KOPT-K1 (cell line): ENCODE measurements around the gene C6orf52.

Experiments
- H3K27ac ChIP-seq: fragments of 200-600 bp; sonication (generic); 2 replicates; pipeline ENCODE4 v1.5.1; 2016; ENCODE audit warnings: antibody characterized with exemption, mild to moderate bottlenecking, low read depth, low read length; ENCODE audit not compliant: poor library complexity, severe bottlenecking
- H3K36me3 ChIP-seq: fragments of 200-600 bp; sonication (generic); 2 replicates; pipeline ENCODE4 v1.5.1; 2017; ENCODE audit warnings: antibody characterized with exemption, mild to moderate bottlenecking, low read length, moderate library complexity; ENCODE audit not compliant: insufficient read depth
- H3K9me3 ChIP-seq: fragments of 200-600 bp; sonication (generic); 2 replicates; pipeline ENCODE4 v1.5.1; 2017; ENCODE audit warnings: antibody characterized with exemption, low read length, mild to moderate bottlenecking; ENCODE audit not compliant: insufficient read depth, poor library complexity, severe bottlenecking

The C6orf52 gene

DNA sequence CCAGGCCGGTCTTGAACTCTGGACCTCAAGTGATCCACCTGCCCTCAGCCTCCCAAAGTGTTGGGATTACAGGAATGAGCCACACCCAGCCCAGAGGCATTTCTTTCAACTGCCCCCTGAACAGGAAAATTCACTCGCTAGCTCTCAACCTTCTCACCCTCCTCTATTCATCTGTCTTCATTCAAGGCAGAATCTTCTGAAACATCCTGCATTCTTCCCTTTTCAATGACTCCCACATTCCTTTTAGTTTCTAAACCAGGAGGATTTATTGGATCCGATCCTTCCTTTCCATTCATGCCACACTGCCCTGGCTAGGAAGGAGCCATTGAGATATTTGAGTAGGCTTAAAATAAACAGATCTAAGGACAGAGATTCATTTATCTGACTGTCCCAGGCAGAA, 52.9 kb downstream of the C6orf52 start:
- Histone ChIP-seq H3K27ac (no peak overlapping the region), H3K36me3 (no peaks in the 10 kb centered on the region), H3K9me3 (no peaks in the 10 kb centered on the region)

DNA sequence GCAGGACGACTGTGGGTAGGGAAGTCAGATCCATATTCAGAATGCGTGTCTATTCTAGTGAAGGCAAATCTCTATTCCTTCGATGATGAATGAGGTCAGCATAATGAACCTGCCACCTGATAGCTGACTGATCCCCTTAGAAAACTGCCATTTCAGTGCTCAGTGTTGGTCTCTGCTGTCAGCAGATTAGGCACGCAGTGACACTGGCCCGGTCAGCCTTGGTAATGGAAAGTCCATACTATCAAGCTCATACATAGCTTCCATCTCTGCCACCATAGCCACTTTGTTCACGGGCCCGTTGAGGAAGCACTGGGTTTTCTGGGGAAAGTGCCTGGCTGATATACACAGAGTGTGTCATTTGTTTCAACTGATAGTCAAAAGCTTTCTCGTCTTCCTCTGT, 54.0 kb downstream of the C6orf52 start:
- H3K27ac ChIP-seq = no peak overlapping the region
- no peaks in the 10 kb centered on the region for H3K36me3 ChIP-seq
- H3K9me3 ChIP-seq = no peaks in the 10 kb centered on the region

DNA sequence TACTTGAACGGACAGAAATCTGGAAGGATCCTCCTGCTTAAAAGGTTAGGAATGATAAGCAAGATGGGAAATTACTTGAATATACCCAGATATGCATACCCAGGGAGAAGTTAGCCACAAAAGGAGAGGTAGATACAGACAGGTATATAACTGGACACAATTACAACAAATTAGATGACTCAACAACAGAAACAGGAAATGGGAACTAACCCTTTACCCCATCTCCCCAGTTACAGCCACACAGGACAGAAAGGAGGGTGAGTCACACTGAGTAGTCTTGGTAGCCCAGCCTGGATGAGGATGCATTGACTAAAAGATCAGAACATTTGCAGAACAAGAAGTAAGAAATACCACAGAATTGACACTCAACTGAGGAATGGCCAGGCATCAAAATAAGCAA, 61.2 kb downstream of the C6orf52 start:
- Histone ChIP-seq H3K27ac (no peak overlapping the region), H3K9me3 (no peaks in the 10 kb centered on the region), H3K36me3 (no peaks in the 10 kb centered on the region)

DNA sequence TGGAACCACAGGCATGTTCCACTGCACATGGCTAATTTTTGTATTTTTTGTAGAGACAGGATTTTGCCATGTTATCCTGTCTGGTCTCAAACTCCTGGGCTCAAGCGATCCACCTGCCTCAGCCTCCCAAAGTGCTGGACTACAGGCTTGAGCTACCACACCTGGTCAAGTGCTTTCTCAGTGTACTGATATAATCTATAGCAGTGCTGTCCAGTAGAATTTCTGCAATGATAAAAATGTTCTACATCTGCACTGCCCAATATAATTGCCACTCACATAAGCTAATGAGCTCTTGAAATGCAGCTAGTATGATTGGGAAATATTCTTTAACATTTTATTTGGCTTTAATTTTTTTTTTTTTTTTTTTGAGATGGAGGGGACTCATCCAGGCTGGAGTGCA, 64.2 kb downstream of the C6orf52 start:
- no peaks in the 10 kb centered on the region for H3K9me3 ChIP-seq
- H3K27ac ChIP-seq = no peak overlapping the region
- H3K36me3 ChIP-seq = no peaks in the 10 kb centered on the region

DNA sequence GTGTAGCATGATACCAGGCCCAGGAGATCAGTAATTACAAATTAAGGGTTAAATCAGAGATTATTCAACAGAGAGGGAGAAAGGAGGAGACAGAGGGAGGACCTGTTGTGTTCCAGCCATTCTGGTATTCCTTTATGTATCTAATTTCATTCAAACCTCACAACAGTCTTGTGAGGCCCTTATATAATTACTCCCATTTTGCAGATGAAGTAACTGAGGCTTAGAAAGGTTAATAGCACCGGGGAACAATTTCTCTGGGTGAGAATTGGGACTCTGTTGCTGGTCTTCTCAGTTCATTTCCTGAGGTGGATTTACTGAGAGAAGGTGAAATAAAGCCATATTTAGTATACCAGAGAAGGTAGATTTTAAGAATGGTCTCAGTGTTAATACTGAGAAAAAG, 66.6 kb downstream of the C6orf52 start:
- Histone ChIP-seq H3K9me3 (peaks cover 5% of the 10 kb centered on the region), H3K36me3 (no peaks in the 10 kb centered on the region), H3K27ac (no peak overlapping the region)

DNA sequence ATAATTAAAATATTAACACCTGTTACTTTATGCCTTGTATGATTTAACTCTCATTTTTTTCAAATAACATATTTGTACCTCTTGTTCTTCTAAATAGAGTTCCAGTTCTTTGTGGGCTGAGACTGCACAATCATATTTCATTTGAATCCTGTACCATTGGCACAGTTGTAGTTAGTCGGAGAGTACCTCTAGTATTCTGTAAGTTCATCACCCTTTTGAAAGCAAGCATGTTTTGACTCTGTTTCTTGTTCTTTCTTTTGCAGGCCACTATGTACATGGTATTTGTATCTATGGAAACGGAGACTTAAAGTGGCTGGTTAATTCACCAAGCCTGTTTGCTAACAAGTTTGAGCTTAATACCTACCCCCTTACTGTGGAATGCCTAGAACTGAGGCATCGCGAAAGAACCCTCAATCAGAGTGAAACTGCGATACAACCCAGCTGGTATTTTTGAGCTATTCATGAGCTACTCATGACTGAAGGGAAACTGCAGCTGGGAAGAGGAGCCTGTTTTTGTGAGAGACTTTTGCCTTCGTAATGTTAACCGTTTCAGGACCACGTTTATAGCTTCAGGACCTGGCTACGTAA, 68.2 kb downstream of the C6orf52 start:
- no peaks in the 10 kb centered on the region for H3K36me3 ChIP-seq
- no peak overlapping the region for H3K27ac ChIP-seq
- H3K9me3 ChIP-seq = peaks cover 5% of the 10 kb centered on the region

DNA sequence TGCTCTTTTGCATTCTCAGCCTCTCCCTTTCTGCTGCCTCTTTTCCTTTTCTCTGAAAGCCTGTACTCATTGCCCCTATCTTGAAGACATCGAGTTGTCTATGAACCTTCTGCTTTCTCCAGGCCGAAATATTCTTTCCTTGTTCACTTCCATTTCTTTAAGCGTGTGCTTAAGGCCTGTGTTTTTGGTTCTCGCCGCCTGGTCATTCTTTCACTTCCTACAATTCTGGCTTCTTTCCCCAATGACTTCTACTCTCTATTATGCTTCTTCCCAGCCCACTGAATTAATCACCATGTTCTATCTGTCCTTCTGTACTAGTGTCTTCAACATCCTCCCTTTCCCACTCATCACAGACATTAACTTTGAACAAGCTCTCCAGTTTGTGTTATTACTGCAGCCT, 69.6 kb downstream of the C6orf52 start:
- Histone ChIP-seq H3K36me3 (no peaks in the 10 kb centered on the region), H3K27ac (no peak overlapping the region), H3K9me3 (peaks cover 5% of the 10 kb centered on the region)

DNA sequence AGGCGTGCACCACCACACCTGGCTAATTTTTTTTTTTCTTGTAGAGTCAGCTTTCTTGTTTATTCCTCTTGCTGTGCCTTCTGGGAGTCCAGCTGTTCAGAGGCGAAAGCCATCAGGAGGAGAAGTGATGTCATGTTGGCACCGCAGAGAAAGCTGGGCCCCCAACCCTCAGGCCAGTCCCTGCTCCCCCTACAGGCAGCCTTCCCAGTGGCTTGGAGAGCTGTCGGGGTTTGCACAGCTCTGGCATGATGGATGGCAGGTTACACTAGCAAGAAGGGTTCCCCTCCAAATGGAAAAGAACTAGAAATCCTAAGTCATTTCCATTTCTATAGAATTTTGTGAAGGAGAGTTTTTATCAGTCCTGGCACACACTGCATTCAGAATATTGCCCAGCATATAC, 72.6 kb downstream of the C6orf52 start:
- Histone ChIP-seq H3K9me3 (peaks cover 5% of the 10 kb centered on the region), H3K36me3 (no peaks in the 10 kb centered on the region), H3K27ac (no peak overlapping the region)
